ENCODE results near the gene ITPR2. TPM values are rescaled to one million over a fixed set of nuclear protein-coding genes. Genes with fewer than 3 reads are reported as not detected.

Gene ITPR2
- total RNA-seq, 1 experiment from 2014 or later: 41.6 TPM

GRCh38 chr12:26406813-26407212, 426.2 kb downstream of the ITPR2 start:
- peaks cover 6% of the 10 kb centered on the region for H3K4me1 Mint-ChIP-seq (ENCODE audit: low read depth, unreplicated experiment)
- no peaks in the 10 kb centered on the region for H3K27me3 Mint-ChIP-seq (ENCODE audit: insufficient read depth, unreplicated experiment)
- no peak overlapping the region for H3K4me3 ChIP-seq (ENCODE audit: low read depth, low read length)
- H3K27me3 ChIP-seq (replicated peaks; ENCODE audit: control insufficient read depth, insufficient read depth, low read length): no peaks in the 10 kb centered on the region
- TF ChIP-seq CTCF (IDR thresholded peaks at IDR 0.05; ENCODE audit: insufficient read depth in 1 of 2, low read depth in 1 of 2, low read length in 1 of 2, severe bottlenecking in 1 of 2, unreplicated experiment in 1 of 2): no peak
- H3K27ac Mint-ChIP-seq (ENCODE audit: unreplicated experiment): no peak overlapping the region
- H3K4me3 Mint-ChIP-seq (ENCODE audit: unreplicated experiment): no peak overlapping the region
- ChIA-PET POLR2A (interaction anchor here (0.6 kb wide), 1 partner anchor 1354 kb away, joined by 4 read pairs; a partner anchor contains a TSS), CTCF (no interaction called here)
- DNase-seq: no peak
- intact Hi-C loops (cut with micrococcal nuclease; ENCODE audit: unreplicated experiment): loop anchor here (10.0 kb wide), 1 partner anchor 222 kb away; no protein-coding TSS in a partner anchor
- H3K9me3 ChIP-seq: no peaks in the 10 kb centered on the region
- BruUV-seq (replicated peaks): no TSS peak
- no peaks in the 10 kb centered on the region for H3K9me3 Mint-ChIP-seq (ENCODE audit: unreplicated experiment)
- H3K36me3 Mint-ChIP-seq (ENCODE audit: insufficient read depth, unreplicated experiment): no peaks in the 10 kb centered on the region
- H3K36me3 ChIP-seq (ENCODE audit: control insufficient read depth, insufficient read depth, low read length): no peaks in the 10 kb centered on the region
- H3K4me1 ChIP-seq: peaks cover 11% of the 10 kb centered on the region

GRCh38 chr12:26406391-26406790, 426.6 kb downstream of the ITPR2 start:
- Histone ChIP-seq H3K9me3 (no peaks in the 10 kb centered on the region), H3K27me3 (replicated peaks; ENCODE audit: control insufficient read depth, insufficient read depth, low read length) (no peaks in the 10 kb centered on the region), H3K4me1 (peaks cover 11% of the 10 kb centered on the region), H3K4me3 (ENCODE audit: low read depth, low read length) (no peak overlapping the region), H3K36me3 (ENCODE audit: control insufficient read depth, insufficient read depth, low read length) (no peaks in the 10 kb centered on the region)
- Mint-ChIP-seq H3K27ac (ENCODE audit: unreplicated experiment) (no peak overlapping the region), H3K27me3 (ENCODE audit: insufficient read depth, unreplicated experiment) (no peaks in the 10 kb centered on the region), H3K4me3 (ENCODE audit: unreplicated experiment) (no peak overlapping the region), H3K9me3 (ENCODE audit: unreplicated experiment) (no peaks in the 10 kb centered on the region), H3K4me1 (ENCODE audit: low read depth, unreplicated experiment) (peaks cover 6% of the 10 kb centered on the region), H3K36me3 (ENCODE audit: insufficient read depth, unreplicated experiment) (no peaks in the 10 kb centered on the region)
- intact Hi-C loops (cut with micrococcal nuclease; ENCODE audit: unreplicated experiment): loop anchor here (10.0 kb wide), 1 partner anchor 222 kb away; no protein-coding TSS in a partner anchor
- BruUV-seq (replicated peaks): no TSS peak
- ChIA-PET POLR2A (interaction anchor here (0.6 kb wide), 1 partner anchor 1354 kb away, joined by 4 read pairs; a partner anchor contains a TSS), CTCF (no interaction called here)
- TF ChIP-seq CTCF (IDR thresholded peaks at IDR 0.05; ENCODE audit: insufficient read depth in 1 of 2, low read depth in 1 of 2, low read length in 1 of 2, severe bottlenecking in 1 of 2, unreplicated experiment in 1 of 2): no peak
- DNase-seq: no peak

GRCh38 chr12:26403601-26404000, 429.4 kb downstream of the ITPR2 start:
- no peaks in the 10 kb centered on the region for H3K27me3 Mint-ChIP-seq (ENCODE audit: insufficient read depth, unreplicated experiment)
- H3K36me3 Mint-ChIP-seq (ENCODE audit: insufficient read depth, unreplicated experiment): no peaks in the 10 kb centered on the region
- H3K4me3 Mint-ChIP-seq (ENCODE audit: unreplicated experiment): no peak overlapping the region
- POLR2A ChIA-PET: no interaction called here
- TF ChIP-seq CTCF (IDR thresholded peaks at IDR 0.05; ENCODE audit: insufficient read depth in 1 of 2, low read depth in 1 of 2, low read length in 1 of 2, severe bottlenecking in 1 of 2, unreplicated experiment in 1 of 2): no peak
- Histone ChIP-seq H3K4me3 (ENCODE audit: low read depth, low read length) (no peak overlapping the region), H3K36me3 (ENCODE audit: control insufficient read depth, insufficient read depth, low read length) (no peaks in the 10 kb centered on the region), H3K9me3 (no peaks in the 10 kb centered on the region), H3K4me1 (no peaks in the 10 kb centered on the region), H3K27me3 (replicated peaks; ENCODE audit: control insufficient read depth, insufficient read depth, low read length) (no peaks in the 10 kb centered on the region)
- CTCF ChIA-PET: no interaction called here
- BruUV-seq (replicated peaks): no TSS peak
- H3K9me3 Mint-ChIP-seq (ENCODE audit: unreplicated experiment): no peaks in the 10 kb centered on the region
- intact Hi-C loops (cut with micrococcal nuclease; ENCODE audit: unreplicated experiment): loop anchor here (10.0 kb wide), 1 partner anchor 219 kb away; no protein-coding TSS in a partner anchor
- H3K4me1 Mint-ChIP-seq (ENCODE audit: low read depth, unreplicated experiment): no peaks in the 10 kb centered on the region
- no peak overlapping the region for H3K27ac Mint-ChIP-seq (ENCODE audit: unreplicated experiment)
- no peak for DNase-seq

Data from Caco-2 (cell line).